DND-41 (cell line): ENCODE results near the gene MYEF2.

ENCODE experiments used
- EZH2 ChIP-seq: IDR thresholded peaks from 3 replicates; pipeline ENCODE4 v1.6.1; 2012; ENCODE audit warnings: borderline replicate concordance, low read depth, mild to moderate bottlenecking, moderate library complexity, low read length, inconsistent platforms; ENCODE audit not compliant: severe bottlenecking
- TF ChIP-seq, protein P1 (sequence below): IDR thresholded peaks from 2 replicates; pipeline ENCODE4 v1.5.1; 2012; ENCODE audit warnings: borderline replicate concordance, low read length, moderate library complexity, mild to moderate bottlenecking; ENCODE audit not compliant: poor library complexity, severe bottlenecking; ENCODE audit errors: extremely low read depth

DNA sequence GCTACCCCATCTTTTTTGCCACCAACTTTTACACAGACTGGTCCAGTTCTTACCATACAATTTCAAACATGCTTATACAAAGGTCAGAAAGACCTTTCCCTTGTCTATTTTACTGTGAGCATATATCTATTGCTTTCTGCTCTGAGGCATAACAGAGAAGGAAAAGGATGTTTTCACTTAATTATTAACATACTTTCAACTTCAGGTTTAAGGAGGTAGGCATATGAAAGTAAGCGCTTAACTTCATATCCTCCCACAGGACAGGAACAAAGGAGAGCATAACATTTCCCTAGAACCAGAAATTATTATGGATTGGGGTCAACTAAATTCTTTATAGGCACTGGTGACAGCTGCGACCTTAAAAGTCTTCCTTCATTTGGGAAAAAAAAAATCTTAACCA lies 1.1 kb downstream of the MYEF2 start:
- TF ChIP-seq, protein P1, sequence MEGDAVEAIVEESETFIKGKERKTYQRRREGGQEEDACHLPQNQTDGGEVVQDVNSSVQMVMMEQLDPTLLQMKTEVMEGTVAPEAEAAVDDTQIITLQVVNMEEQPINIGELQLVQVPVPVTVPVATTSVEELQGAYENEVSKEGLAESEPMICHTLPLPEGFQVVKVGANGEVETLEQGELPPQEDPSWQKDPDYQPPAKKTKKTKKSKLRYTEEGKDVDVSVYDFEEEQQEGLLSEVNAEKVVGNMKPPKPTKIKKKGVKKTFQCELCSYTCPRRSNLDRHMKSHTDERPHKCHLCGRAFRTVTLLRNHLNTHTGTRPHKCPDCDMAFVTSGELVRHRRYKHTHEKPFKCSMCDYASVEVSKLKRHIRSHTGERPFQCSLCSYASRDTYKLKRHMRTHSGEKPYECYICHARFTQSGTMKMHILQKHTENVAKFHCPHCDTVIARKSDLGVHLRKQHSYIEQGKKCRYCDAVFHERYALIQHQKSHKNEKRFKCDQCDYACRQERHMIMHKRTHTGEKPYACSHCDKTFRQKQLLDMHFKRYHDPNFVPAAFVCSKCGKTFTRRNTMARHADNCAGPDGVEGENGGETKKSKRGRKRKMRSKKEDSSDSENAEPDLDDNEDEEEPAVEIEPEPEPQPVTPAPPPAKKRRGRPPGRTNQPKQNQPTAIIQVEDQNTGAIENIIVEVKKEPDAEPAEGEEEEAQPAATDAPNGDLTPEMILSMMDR = no peak
- no peak for TF ChIP-seq EZH2
